ENCODE data around the gene PSRC1. TPM values are rescaled to one million over a fixed set of nuclear protein-coding genes. Genes with fewer than 3 reads are reported as not detected.

The PSRC1 gene
- total and polyA plus RNA-seq, 2 of the 8 experiments (the other 6 are each of a cell fraction or from before 2014, with no cell fraction given): 56.1 to 67.3 TPM

DNA sequence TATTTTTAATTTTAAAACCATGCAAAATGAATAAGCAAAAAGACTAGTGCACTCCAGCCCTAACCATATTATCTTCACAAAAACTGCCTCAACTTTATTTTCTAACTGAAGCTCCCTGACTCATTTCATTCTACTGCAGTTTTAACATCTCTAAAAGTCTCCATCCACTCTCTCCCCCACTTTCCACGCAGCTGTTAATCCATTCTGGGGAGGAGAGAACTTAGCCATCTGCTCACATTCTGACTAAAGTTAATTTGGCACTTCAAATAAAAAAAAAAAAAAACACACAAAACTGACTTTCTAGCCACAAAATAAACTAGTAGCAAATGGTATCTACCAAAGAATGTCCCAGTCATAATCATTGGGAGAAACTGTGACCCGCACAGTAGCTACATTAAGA is 29.3 kb upstream of the PSRC1 start:
- POLR2A ChIA-PET (ENCODE audit: partially characterized antibody): no interaction called here
- Histone ChIP-seq H2BK20ac (ENCODE audit: low read length) (no peak overlapping the region), H3K4me1 (replicated peaks in 1 of 4; ENCODE audit: control insufficient read depth in 3 of 4, insufficient read depth in 4 of 4, low read length in 3 of 4) (peaks cover 0 to 2% (median 1%) of the 10 kb centered on the region in 4 experiments; a peak in 1 of 7 replicates), H3K4ac (replicated peaks; ENCODE audit: insufficient read length, low read depth, low read length) (no peak overlapping the region), H3K79me2 (ENCODE audit: control insufficient read depth in 1 of 2, insufficient read depth in 2 of 2, low read length in 2 of 2) (no peaks in the 10 kb centered on the region), H2BK15ac (ENCODE audit: low read length) (no peak overlapping the region), H3K79me1 (ENCODE audit: low read depth, low read length) (no peaks in the 10 kb centered on the region), H3K4me3 (ENCODE audit: extremely low read depth in 1 of 4, insufficient read depth in 2 of 4, low read depth in 3 of 4, low read length in 4 of 4) (no peak overlapping the region), H3K56ac (replicated peaks; ENCODE audit: insufficient read length, low read depth, low read length) (no peak overlapping the region), H4K20me1 (replicated peaks in 1 of 2; ENCODE audit: control insufficient read depth in 1 of 2, insufficient read depth in 2 of 2, low read length in 2 of 2) (no peaks in the 10 kb centered on the region), H4K91ac (replicated peaks; ENCODE audit: insufficient read length, low read length) (no peak overlapping the region), H3K9me3 (ENCODE audit: insufficient read depth in 2 of 2, low read depth in 1 of 2, low read length in 1 of 2) (no peaks in the 10 kb centered on the region), H3K36me3 (ENCODE audit: control insufficient read depth in 2 of 4, insufficient read depth in 4 of 4, low read length in 3 of 4) (peaks cover 5 to 46% (median 13%) of the 10 kb centered on the region in 4 experiments; a peak in 7 of 8 replicates), H3K27ac (ENCODE audit: low read depth, low read length) (no peak overlapping the region), H2BK5ac (ENCODE audit: low read depth, low read length) (no peak overlapping the region), H4K8ac (ENCODE audit: extremely low read depth, insufficient read depth, low read length) (no peak overlapping the region), H2BK12ac (ENCODE audit: low read depth, low read length) (no peak overlapping the region), H2AK5ac (ENCODE audit: low read depth, low read length) (no peak overlapping the region), H3K27me3 (replicated peaks in 1 of 4; ENCODE audit: control insufficient read depth in 3 of 4, extremely low read depth in 1 of 4, insufficient read depth in 3 of 4, low read length in 3 of 4) (no peaks in the 10 kb centered on the region), H3K9ac (replicated peaks in 1 of 4; ENCODE audit: extremely low read depth in 1 of 4, low read depth in 3 of 4, low read length in 3 of 4) (no peak overlapping the region), H3K4me2 (ENCODE audit: insufficient read depth in 1 of 2, low read depth in 2 of 2, low read length in 2 of 2) (no peak overlapping the region), H2AFZ (ENCODE audit: low read length) (no peak overlapping the region), H3K23ac (ENCODE audit: insufficient read length) (no peak overlapping the region), H3K18ac (ENCODE audit: extremely low read depth, low read length) (no peak overlapping the region), H3K23me2 (ENCODE audit: low read depth, low read length) (no peaks in the 10 kb centered on the region), H3K14ac (ENCODE audit: insufficient read length) (no peak overlapping the region), H2BK120ac (replicated peaks; ENCODE audit: low read depth, low read length) (no peak overlapping the region), H4K5ac (ENCODE audit: insufficient read length, low read depth, low read length) (no peak overlapping the region)
- WGBS, 2 experiments (ENCODE audit: extremely low coverage in 1 of 2, insufficient coverage in 1 of 2, insufficient read length in 1 of 2, insufficient replicate concordance in 2 of 2, low coverage in 1 of 2, low lambda C conversion rate in 2 of 2, missing lambda C conversion rate in 1 of 2): 93% methylated on average over 2 of the region's 2 CpGs; no CpG with 5 or more reads in 1 of the 2 experiments
- no peak for FAIRE-seq
- CTCF ChIA-PET (ENCODE audit: partially characterized antibody): interaction anchor here (1.1 to 2.7 kb wide), 4 partner anchors 35 to 220 kb away, joined by 3 to 9 read pairs (median 4); partner anchors contain the start of gene SORT1
- no peak for DNase-seq (ENCODE audit: low read depth in 1 of 2, low spot score in 2 of 2)
- TF ChIP-seq SP1 (IDR thresholded peaks at IDR 0.05; ENCODE audit: low read depth, low read length) (no peak), CTBP2 (IDR thresholded peaks at IDR 0.05; ENCODE audit: borderline replicate concordance, insufficient read depth, insufficient read length, low read length) (no peak), CHD1 (IDR thresholded peaks at IDR 0.05; ENCODE audit: low read depth, low read length) (no peak)
